HUDEP-2 (cell line): ENCODE measurements around the gene SLC38A11.

Experiments used
- DNase-seq, 76 experiments: peaks; one replicate each; lab custom pipeline; 2025; ENCODE audit not compliant: unreplicated experiment in 76 of 76; lab: John Stamatoyannopoulos, UW

Gene SLC38A11

DNA sequence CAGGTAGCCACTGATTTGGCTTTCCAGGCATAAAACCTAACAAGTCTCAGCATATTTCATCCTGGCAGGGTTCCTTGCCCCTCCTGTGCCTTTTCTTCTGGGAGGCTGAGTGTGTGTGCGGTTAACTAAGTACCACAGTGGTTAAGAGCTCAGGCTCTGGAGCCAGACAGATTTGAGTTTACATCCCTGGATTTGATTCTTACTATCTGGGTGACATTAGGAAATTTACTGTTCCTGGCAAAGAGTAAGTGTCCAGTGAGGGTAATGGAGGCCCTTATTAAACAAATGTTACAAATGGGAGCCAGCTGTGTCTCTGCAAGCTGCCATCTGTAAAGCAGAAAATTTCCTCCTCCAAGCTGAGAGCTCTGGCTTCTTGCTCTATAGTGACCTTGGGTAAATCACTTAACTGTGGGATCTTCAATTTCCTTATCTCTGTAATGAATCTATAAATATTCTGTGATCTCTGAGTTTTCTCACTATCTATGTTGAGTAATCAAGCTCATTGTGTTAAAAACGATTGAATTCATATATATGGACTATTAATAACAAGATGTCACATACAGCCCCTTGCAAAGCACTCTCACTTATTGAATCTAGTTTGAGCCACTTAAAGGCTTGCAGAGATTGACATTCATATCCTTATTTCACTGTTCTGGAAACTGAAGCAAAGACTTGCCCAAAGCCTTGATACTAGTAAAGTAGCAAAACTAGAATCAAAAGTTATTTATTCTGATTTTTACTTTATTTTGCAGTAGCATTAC, 107.2 kb downstream of the SLC38A11 start:
- DNase-seq: no peak

GRCh38 chr2:164847291-164847690, 108.0 kb downstream of the SLC38A11 start:
- DNase-seq: no peak

- DNase-seq: no peak
Observed at GRCh38 chr2:164846276-164846675, 109.0 kb downstream of the SLC38A11 start.
